Measurements from ENCODE around the gene ARHGAP24.
"Not testable (repeated sequence)": the region's sequence is repeated elsewhere in the genome, so short reads cannot be mapped to it uniquely, and the experiment has no call there.

The ARHGAP24 gene

DNA sequence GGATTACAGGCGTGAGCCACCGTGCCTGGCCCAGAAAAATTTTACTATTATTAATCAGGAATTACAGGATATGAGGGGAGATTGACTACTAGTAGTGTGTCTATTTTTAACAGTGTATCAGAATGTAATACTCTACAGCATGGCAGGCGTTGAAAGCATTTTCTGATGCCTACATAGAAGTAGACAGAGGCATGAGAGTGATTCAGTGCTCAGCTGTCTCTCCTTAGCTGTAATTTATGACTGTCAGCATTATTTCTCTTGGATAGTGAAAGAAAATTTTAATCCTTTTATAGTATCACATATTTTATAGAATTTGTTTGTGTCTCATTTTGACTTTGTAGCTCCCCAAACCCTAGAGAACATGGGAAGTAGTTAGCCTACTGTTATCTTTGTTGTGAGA lies 20.7 kb downstream of the ARHGAP24 start:
- TF ChIP-seq POLR2A (IDR thresholded peaks at IDR 0.05; ENCODE audit: low read depth, low read length) = no peak
- DNase-seq (ENCODE audit: insufficient read length, low spot score) (no peak), FAIRE-seq (no peak)

DNA sequence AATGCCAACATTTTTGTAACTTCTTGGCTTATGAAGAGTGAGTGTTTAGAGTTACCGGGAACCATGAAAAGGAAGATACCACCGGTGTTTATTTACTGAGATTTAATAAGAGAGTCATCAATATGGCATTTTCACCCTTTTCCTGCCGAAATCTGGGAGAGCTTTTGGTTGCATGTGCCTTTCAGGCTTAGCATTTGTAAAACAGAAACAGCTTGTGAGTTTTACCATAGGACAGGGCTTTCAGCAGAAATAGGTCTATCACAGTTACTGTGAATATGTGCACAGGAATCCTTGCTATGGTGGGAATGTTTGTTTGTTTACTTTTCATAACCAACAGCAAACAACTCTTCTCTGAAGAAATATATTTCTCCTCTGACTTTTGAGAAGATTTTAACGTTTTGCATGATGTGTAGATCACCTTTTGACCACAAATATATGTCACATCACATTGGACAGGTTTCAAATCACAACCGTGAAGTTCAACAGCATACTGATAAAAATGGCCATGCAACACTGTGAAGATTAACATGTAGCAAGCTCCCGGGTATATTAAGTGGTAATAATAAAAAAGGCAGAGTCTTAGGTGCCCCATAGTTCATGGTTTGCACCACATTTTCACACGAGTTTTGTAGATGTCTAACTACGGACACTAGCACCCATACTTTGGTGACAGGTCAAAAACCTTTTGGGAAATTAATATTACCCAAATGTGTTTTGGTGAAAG lies 21.3 kb downstream of the ARHGAP24 start:
- FAIRE-seq = peak; percentile 65
- DNase-seq (ENCODE audit: insufficient read length, low spot score) = no peak
- no peak for TF ChIP-seq POLR2A (IDR thresholded peaks at IDR 0.05; ENCODE audit: low read depth, low read length)

DNA sequence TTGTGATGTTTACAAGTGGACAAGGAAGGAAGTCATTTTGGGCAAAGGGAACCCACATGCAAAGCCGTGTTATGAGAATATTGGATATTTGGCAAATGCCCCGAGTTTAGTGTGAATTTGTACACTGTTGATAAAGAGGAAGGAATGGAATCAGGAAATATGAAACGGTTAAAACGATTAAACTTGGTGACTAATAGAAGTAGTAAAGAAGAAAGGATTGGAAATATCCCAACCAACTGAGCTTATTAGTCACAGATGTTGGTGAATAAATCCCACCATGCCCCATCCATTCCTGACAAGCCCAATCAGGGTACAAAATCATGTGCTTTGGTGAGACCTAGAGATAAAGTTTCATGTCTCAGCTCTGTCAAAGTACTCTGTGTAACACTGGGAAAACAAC lies 22.0 kb downstream of the ARHGAP24 start:
- DNase-seq (ENCODE audit: insufficient read length, low spot score) (no peak), FAIRE-seq (peak; percentile 73)
- TF ChIP-seq POLR2A (IDR thresholded peaks at IDR 0.05; ENCODE audit: low read depth, low read length) = no peak

DNA sequence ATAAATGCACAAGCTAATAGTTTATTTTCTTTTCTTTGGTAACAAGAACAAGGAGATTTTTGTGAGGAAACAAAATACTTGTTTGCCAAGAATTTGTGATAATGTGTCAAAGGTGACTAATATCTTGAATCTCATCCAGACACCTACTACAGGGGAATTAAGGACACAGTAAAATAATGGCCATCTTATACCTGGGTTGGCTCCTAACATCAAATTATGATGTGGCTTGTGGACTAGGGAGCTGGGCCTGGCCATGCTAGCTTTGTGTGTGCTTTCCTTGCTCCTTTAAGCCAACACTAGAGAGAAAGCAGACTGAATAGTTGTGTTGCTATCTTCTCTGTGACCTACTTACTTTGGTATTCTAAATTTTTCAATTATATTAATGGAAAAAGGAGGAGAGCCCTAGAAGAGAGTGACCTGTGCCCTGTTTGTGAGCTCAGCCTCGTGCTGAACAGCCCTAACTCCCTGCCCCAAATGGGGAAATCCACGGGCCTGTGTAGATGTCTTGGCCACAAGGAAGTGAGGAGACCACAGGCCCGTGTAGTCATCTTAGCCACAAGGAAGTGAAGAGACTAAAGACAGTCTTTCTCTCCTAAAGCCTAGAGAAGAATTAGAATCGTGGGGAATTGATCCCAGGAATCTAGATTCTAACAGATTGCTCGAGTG lies 23.3 kb downstream of the ARHGAP24 start:
- FAIRE-seq (peak; percentile 48), DNase-seq (ENCODE audit: insufficient read length, low spot score) (no peak)
- no peak for TF ChIP-seq POLR2A (IDR thresholded peaks at IDR 0.05; ENCODE audit: low read depth, low read length)

GRCh38 chr4:85499573-85499972 lies 24.6 kb downstream of the ARHGAP24 start:
- no peak for TF ChIP-seq POLR2A (IDR thresholded peaks at IDR 0.05; ENCODE audit: low read depth, low read length)
- FAIRE-seq = no peak
- DNase-seq (ENCODE audit: insufficient read length, low spot score) = no peak

- FAIRE-seq (no peak), DNase-seq (ENCODE audit: insufficient read length, low spot score) (no peak)
- TF ChIP-seq POLR2A (IDR thresholded peaks at IDR 0.05; ENCODE audit: low read depth, low read length) = no peak
Measured at GRCh38 chr4:85500110-85500867, 25.3 kb downstream of the ARHGAP24 start.

- not testable (repeated sequence) for FAIRE-seq; DNase-seq (ENCODE audit: insufficient read length, low spot score)
Measured at GRCh38 chr4:85501145-85501544, 26.2 kb downstream of the ARHGAP24 start.

GRCh38 chr4:85508654-85509053 lies 33.7 kb downstream of the ARHGAP24 start:
- DNase-seq (ENCODE audit: insufficient read length, low spot score) (no peak), FAIRE-seq (no peak)
- TF ChIP-seq POLR2A (IDR thresholded peaks at IDR 0.05; ENCODE audit: low read depth, low read length) = no peak

- TF ChIP-seq POLR2A (IDR thresholded peaks at IDR 0.05; ENCODE audit: low read depth, low read length) = no peak
- DNase-seq (ENCODE audit: insufficient read length, low spot score) (no peak), FAIRE-seq (no peak)
Measured at GRCh38 chr4:85509882-85510631, 35.1 kb downstream of the ARHGAP24 start.

- FAIRE-seq = no peak
- TF ChIP-seq POLR2A (IDR thresholded peaks at IDR 0.05; ENCODE audit: low read depth, low read length) = no peak
Measured at GRCh38 chr4:85510632-85510984, 35.7 kb downstream of the ARHGAP24 start.

DNA sequence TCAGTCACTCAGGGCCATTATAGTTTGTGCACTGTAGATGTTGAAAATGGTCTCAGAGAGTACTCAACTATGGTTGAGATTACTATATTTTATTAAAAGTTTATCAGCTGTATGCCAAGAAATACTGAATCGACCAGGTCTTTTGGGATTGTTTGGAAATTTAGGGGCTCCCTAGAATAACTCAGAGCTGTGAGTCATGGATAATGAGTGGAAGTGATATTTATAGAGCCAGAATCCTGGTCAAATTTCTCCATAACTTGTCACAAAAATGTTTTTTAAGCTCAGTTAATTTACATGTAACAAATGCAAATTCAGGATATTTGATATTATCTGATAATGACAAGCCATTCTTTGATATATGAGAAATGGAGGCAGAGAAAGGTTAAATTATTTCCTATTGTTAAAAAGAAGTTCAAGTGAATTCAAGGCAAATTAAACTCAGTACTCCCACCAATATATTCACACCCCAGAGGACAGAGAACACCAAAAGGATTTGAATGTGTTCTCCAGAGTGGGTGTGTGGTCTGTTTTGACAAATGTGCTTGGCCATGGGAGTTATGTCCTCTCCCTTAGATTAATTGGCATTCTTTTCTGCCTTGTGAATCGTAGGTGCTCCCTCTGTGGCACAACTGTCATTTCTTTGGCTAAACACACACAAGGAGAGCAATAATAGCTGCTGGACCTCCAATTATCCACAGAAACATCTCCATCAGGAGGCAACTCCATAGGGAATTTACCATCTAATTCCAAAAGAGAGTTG lies 37.7 kb downstream of the ARHGAP24 start:
- no peak for DNase-seq (ENCODE audit: insufficient read length, low spot score)
- no peak for FAIRE-seq
- no peak for TF ChIP-seq POLR2A (IDR thresholded peaks at IDR 0.05; ENCODE audit: low read depth, low read length)

More at GRCh38 chr4:85510632-85510984, 35.7 kb downstream of the ARHGAP24 start:
- no peak for DNase-seq (ENCODE audit: insufficient read length, low spot score)

DNA sequence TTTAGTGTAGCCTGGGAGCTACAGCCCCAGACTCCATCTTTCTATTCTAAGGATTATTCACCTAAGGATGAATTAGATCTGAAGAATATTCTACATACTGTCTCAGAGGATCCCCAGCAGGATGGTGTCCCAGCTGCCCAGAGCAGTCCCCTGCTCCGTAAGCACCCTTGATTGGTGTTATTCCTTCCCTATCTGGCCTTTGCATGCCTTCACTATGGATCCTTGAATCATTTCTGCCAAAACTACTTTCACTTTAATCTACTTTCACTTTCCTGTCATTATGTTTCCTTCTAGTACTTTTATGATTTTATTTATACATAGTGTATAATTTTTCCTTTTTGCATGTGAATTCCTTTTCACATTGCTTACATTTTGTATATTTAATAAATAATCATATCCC lies 39.2 kb downstream of the ARHGAP24 start:
- no peak for TF ChIP-seq POLR2A (IDR thresholded peaks at IDR 0.05; ENCODE audit: low read depth, low read length)
- DNase-seq (ENCODE audit: insufficient read length, low spot score) (no peak), FAIRE-seq (no peak)

GRCh38 chr4:85514783-85515182 lies 39.8 kb downstream of the ARHGAP24 start:
- peak; percentile 6 for FAIRE-seq
- no peak for TF ChIP-seq POLR2A (IDR thresholded peaks at IDR 0.05; ENCODE audit: low read depth, low read length)

More at GRCh38 chr4:85514783-85515182, 39.8 kb downstream of the ARHGAP24 start:
- no peak for DNase-seq (ENCODE audit: insufficient read length, low spot score)
